BLaER1 (cell line): Measurements from ENCODE around the gene GH1.
A peak's percentile ranks its signal among the peaks of the same experiment; 100 is the strongest.

Experiments used
- H3K27ac ChIP-seq: shearing (Covaris generic); formaldehyde crosslinking; 2 replicates; pipeline ENCODE4 v1.8.1; 2022
- H3K27me3 ChIP-seq: shearing (Covaris generic); formaldehyde crosslinking; 2 replicates; pipeline ENCODE4 v1.8.1; 2022
- H3K36me3 ChIP-seq: shearing (Covaris generic); formaldehyde crosslinking; 2 replicates; pipeline ENCODE4 v1.8.1; 2022
- H3K4me1 ChIP-seq: shearing (Covaris generic); formaldehyde crosslinking; 2 replicates; pipeline ENCODE4 v1.8.1; 2022
- H3K4me2 ChIP-seq: shearing (Covaris generic); formaldehyde crosslinking; 2 replicates; pipeline ENCODE4 v1.8.1; 2022
- H3K4me3 ChIP-seq: shearing (Covaris generic); formaldehyde crosslinking; 2 replicates; pipeline ENCODE4 v1.8.1; 2022
- H3K9ac ChIP-seq: shearing (Covaris generic); formaldehyde crosslinking; 2 replicates; pipeline ENCODE4 v1.8.1; 2022
- H3K9me3 ChIP-seq: shearing (Covaris generic); formaldehyde crosslinking; 2 replicates; pipeline ENCODE4 v1.8.1; 2022
- H4K20me1 ChIP-seq: shearing (Covaris generic); formaldehyde crosslinking; 2 replicates; pipeline ENCODE4 v1.8.1; 2022
- Cebpa-rat ChIP-seq: shearing (Covaris generic); IDR thresholded peaks from 2 replicates; pipeline ENCODE4 v1.8.1; 2022

GH1 gene

DNA sequence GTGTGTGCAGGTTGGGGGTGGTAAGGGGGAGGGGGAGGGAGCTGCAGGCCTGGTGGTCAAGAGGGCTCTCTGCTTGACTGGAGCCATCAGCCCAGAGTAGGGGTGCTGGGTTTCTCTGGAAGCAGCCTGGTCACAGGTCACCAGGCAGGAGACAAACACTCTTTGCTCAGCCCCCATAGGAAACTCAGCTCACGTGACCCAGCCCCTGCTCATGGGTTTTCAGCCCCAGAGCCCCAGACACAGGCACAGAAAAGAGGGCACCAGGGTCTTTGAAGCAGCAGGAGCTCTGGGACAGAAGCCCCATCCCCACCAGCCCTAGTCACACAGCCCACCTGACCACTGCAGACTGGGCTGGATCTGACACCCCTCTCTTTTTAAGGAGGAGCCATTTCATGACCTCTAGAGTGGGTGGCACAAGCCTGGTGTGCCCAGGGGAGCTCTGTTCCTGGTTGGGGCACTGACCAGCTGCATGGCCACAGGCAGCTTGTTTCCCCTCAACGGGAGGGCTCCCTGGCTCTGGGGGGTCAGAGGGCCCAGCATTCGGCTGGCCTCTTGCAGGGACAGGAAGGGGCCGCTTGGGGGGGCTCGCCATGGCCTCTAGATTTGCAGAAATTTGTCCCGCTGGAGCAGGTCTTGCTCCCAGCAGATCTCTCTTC, 27.3 kb upstream of the GH1 start:
- H3K27me3 ChIP-seq = no peaks in the 10 kb centered on the region
- peak overlapping the region; percentile 42 for H3K4me3 ChIP-seq
- H3K27ac ChIP-seq = peak overlapping the region; percentile 84
- peaks cover 77% of the 10 kb centered on the region for H3K4me1 ChIP-seq
- H3K4me2 ChIP-seq = peak overlapping the region; percentile 91
- H4K20me1 ChIP-seq = no peaks in the 10 kb centered on the region
- peaks cover 12% of the 10 kb centered on the region; the same call in 1 of the 2 replicates for H3K36me3 ChIP-seq
- TF ChIP-seq Cebpa-rat = no peak
- peaks cover 4% of the 10 kb centered on the region; the same call in 1 of the 2 replicates for H3K9me3 ChIP-seq
- peak overlapping the region; percentile 61 for H3K9ac ChIP-seq

DNA sequence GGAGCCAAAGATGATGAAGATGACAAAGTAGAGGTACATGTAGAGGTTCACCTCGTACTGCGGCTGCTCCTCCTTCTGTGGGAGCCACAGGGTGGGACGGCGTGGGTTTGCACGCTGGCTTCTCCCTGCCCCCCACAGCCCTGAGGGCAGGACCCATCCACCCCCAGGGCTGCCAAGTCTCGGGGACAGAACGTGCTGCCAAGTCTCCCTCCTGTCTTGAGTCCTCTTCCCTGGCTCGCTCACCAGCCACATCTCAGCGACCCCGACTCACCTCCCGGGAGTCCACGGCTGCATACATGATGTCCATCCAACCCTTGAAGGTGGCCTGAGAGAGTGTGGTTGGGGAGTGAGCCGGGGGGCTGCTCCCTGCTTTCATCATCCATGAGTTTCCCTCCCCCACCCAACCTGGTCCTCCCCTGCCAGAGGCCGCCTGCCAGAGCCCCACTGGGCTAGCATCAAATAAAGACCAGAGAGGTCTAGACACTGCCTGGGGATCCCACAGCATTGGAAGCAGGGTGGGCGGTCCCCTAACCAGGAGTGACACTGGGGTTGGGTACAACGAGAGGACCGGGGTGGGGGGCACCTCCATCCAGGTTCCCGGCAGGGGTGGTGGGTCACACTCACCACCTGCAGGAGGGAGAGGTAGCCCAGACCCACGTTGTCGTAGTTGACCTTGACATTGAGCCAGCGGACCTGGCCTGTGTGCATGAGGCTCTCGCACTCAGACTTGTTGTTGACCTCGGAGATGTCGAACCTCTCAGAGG, 26.3 kb upstream of the GH1 start:
- no peak for TF ChIP-seq Cebpa-rat
- Histone ChIP-seq H3K27ac (peak overlapping the region; percentile 84), H3K4me1 (peaks cover 73% of the 10 kb centered on the region), H3K9ac (no peak overlapping the region), H3K27me3 (no peaks in the 10 kb centered on the region), H4K20me1 (no peaks in the 10 kb centered on the region), H3K4me2 (peak overlapping the region; percentile 91), H3K9me3 (peaks cover 6% of the 10 kb centered on the region; the same call in 1 of the 2 replicates), H3K36me3 (peaks cover 12% of the 10 kb centered on the region; the same call in 1 of the 2 replicates), H3K4me3 (no peak overlapping the region)

DNA sequence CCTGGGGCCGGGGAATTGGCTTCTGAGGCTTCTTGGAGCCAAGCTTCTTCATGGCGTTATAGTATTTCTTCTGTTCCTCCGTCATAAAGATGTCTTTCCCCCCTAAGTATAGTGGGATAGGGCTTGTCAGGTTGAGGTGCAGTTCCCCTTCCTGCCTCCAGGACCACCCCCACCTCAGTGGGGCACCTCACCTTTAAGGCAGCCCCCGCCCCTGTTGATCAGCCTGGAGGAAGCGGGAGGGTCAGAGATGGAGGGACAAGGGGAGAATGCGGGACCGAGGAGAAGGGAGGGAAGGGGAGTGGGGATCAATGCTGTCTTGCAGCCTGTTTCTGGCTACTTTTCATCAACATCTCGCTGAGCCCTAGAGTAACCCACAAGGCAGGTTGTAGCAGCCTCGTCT, 25.1 kb upstream of the GH1 start:
- Histone ChIP-seq H3K9me3 (peaks cover 6% of the 10 kb centered on the region; the same call in 1 of the 2 replicates), H3K27me3 (no peaks in the 10 kb centered on the region), H3K4me2 (no peak overlapping the region), H4K20me1 (no peaks in the 10 kb centered on the region), H3K36me3 (peaks cover 12% of the 10 kb centered on the region; the same call in 1 of the 2 replicates), H3K4me3 (no peak overlapping the region), H3K27ac (0 out of 2 replicates have a peak overlapping the region, but pooled peaks have one; percentile 84), H3K4me1 (peaks cover 73% of the 10 kb centered on the region), H3K9ac (no peak overlapping the region)
- TF ChIP-seq Cebpa-rat = no peak

DNA sequence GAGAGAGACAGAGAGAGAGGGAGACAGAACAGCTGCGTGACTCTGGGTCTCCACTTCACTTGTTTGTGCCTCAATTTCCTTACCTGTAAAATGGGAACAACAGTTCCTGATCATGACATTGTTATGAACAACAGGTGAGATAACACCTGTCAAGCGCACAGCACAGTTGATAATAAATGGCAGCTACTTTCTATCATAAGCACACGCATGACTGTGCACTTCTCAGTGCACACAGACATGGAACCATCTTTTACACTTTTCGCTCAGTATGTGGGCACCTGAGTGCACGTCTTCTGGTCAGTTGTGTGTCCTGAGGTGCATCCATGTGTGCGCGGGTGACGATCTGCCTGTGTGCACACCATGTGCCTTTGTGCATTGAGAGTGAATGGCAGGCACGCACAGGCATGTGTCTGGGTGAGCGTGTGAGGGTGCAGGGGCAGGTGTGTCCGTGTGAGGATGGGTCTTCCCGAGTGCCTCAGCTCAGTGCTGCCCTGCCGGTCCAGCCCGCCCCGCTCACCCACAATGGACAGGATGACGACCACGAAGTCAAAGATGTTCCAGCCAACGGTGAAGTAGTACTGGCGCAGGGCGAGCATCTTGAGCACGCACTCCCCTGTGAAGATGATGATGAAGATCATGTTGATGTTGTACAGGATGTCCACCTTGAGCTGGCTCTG, 23.8 kb upstream of the GH1 start:
- Histone ChIP-seq H3K36me3 (peaks cover 12% of the 10 kb centered on the region; the same call in 1 of the 2 replicates), H3K4me1 (peaks cover 73% of the 10 kb centered on the region), H3K4me2 (no peak overlapping the region), H4K20me1 (no peaks in the 10 kb centered on the region), H3K9ac (no peak overlapping the region), H3K27ac (no peak overlapping the region), H3K4me3 (no peak overlapping the region), H3K9me3 (peaks cover 6% of the 10 kb centered on the region; the same call in 1 of the 2 replicates), H3K27me3 (no peaks in the 10 kb centered on the region)
- TF ChIP-seq Cebpa-rat = no peak

DNA sequence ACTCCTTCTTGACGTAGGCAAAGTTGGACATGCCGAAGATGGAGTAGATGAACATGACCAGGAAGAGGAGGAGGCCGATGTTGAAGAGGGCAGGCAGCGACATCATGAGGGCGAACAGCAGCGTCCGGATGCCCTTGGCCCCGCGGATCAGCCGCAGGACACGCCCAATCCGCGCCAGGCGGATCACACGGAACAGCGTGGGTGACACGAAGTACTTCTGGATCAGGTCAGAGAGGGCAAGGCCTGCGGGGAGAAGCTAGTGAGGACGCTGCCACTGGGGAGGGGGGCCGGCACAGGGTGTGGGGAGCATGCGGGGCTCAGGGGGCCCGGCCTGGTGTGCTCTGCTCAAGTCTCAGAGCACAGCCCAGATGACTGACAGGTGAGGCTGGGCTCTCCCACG, 23.1 kb upstream of the GH1 start:
- Histone ChIP-seq H3K27ac (no peak overlapping the region), H3K4me3 (no peak overlapping the region), H3K9me3 (peaks cover 6% of the 10 kb centered on the region; the same call in 1 of the 2 replicates), H3K27me3 (no peaks in the 10 kb centered on the region), H3K4me2 (no peak overlapping the region), H3K4me1 (peaks cover 73% of the 10 kb centered on the region), H3K36me3 (peaks cover 12% of the 10 kb centered on the region; the same call in 1 of the 2 replicates), H3K9ac (no peak overlapping the region), H4K20me1 (no peaks in the 10 kb centered on the region)
- no peak for TF ChIP-seq Cebpa-rat

DNA sequence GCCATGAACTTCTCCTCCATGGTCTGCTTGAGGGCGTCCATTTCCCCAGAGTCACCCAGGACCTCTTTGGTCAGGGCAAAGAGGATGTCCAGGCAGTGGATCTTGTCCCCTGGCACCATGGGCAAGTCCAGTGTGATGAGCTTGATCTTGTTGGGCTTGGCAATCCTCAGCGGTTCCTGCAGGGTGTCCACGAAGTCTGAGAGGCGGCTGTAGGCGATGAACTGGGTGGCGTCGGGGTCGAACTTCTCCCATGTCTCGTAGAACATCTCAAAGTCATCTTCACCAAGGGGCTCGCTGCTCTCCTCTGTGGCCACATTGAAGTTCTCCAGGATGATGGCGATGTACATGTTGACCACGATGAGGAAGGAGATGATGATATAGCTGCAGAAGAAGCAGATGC, 22.5 kb upstream of the GH1 start:
- H4K20me1 ChIP-seq = no peaks in the 10 kb centered on the region
- H3K36me3 ChIP-seq = peaks cover 12% of the 10 kb centered on the region; the same call in 1 of the 2 replicates
- H3K4me2 ChIP-seq = no peak overlapping the region
- peaks cover 6% of the 10 kb centered on the region; the same call in 1 of the 2 replicates for H3K9me3 ChIP-seq
- no peak overlapping the region for H3K4me3 ChIP-seq
- H3K27ac ChIP-seq = no peak overlapping the region
- H3K27me3 ChIP-seq = no peaks in the 10 kb centered on the region
- no peak for TF ChIP-seq Cebpa-rat
- peaks cover 73% of the 10 kb centered on the region for H3K4me1 ChIP-seq
- H3K9ac ChIP-seq = no peak overlapping the region

DNA sequence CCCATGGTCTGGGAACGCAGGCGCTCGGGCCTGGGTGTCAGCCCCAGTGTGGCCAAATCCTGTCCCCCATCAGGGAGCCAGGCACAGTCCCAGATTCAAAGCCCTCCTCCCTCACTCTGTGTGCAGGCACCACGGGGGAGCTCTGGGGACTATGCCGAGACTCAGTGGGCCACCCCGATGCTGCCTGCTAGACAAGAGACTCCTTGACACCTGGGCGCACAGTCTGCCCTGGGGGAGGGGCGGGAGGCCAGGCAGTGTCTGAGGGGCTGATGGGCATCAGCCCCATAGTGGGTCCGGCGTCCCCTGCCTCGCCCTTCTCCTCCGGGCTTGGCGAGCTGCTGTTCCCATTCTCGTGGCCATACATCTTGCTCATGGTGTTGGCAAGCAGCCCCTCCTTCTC, 21.9 kb upstream of the GH1 start:
- Histone ChIP-seq H4K20me1 (no peaks in the 10 kb centered on the region), H3K9ac (no peak overlapping the region), H3K27ac (peak overlapping the region; percentile 62; the same call in 1 of the 2 replicates), H3K4me3 (no peak overlapping the region), H3K4me2 (no peak overlapping the region), H3K27me3 (no peaks in the 10 kb centered on the region), H3K4me1 (peaks cover 73% of the 10 kb centered on the region), H3K36me3 (peaks cover 12% of the 10 kb centered on the region; the same call in 1 of the 2 replicates), H3K9me3 (peaks cover 6% of the 10 kb centered on the region; the same call in 1 of the 2 replicates)
- TF ChIP-seq Cebpa-rat = no peak

DNA sequence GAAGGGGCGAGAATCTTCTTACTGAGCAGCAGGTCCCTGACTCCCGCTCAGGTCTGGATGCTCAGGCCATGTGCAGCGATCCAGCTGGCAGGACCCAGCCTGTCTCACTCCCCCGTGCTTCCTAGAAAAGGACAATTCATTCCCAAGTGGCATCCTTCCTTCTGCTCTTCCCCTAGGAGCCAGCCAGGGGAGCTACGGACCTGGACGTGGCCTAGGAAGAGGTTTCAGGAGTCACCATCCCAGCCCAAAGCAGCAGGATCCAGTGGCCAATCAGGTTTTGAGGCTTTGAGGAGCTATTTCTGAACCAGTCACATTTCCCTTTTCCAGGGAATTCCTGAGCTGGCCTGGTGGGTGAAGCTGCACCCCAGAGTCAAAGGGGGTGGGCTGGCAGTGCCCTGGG, 21.2 kb upstream of the GH1 start:
- TF ChIP-seq Cebpa-rat = no peak
- Histone ChIP-seq H3K4me1 (peaks cover 73% of the 10 kb centered on the region), H3K4me3 (no peak overlapping the region), H3K36me3 (peaks cover 12% of the 10 kb centered on the region; the same call in 1 of the 2 replicates), H3K9ac (no peak overlapping the region), H3K27ac (peak overlapping the region; percentile 62), H3K27me3 (no peaks in the 10 kb centered on the region), H4K20me1 (no peaks in the 10 kb centered on the region), H3K9me3 (peaks cover 6% of the 10 kb centered on the region; the same call in 1 of the 2 replicates), H3K4me2 (peak overlapping the region; percentile 47; the same call in 1 of the 2 replicates)

DNA sequence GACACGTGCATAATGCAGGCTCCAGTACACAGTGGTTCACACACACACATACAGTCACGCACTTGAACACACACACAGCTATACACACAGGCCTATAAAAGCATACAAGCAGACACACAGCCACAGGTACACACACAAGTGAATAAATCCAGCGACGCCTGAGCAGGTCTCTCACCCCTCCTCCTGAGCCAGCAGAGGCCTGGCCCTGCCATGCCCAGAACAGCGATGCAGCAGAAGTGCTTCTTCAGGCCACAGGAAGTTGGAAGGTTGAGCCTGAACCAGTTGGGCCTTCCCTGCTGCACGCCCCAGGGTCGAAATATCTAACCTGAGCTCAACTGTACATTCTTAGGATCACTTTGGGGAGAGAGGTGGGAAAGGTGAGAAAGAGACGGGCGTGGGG, 20.8 kb upstream of the GH1 start:
- Histone ChIP-seq H3K27ac (peak overlapping the region; percentile 62), H3K36me3 (peaks cover 12% of the 10 kb centered on the region; the same call in 1 of the 2 replicates), H3K4me2 (peak overlapping the region; percentile 47), H3K9ac (no peak overlapping the region; the same call in 1 of the 2 replicates), H3K4me1 (peaks cover 73% of the 10 kb centered on the region), H3K27me3 (no peaks in the 10 kb centered on the region), H3K4me3 (no peak overlapping the region), H4K20me1 (no peaks in the 10 kb centered on the region), H3K9me3 (peaks cover 6% of the 10 kb centered on the region; the same call in 1 of the 2 replicates)
- no peak for TF ChIP-seq Cebpa-rat
